Stimulated activated CD8-positive, alpha-beta memory T cell treated with anti-CD3 and anti-CD28 coated beads, Interleukin-4, amount 100 ng/mL, for 1 hour (primary cell): ENCODE results near the gene TRAFD1.
A peak's percentile ranks its signal among the peaks of the same experiment; 100 is the strongest.
"Not testable (repeated sequence)": the region's sequence is repeated elsewhere in the genome, so short reads cannot be mapped to it uniquely, and the experiment has no call there.

ENCODE experiments used
- DNase-seq, 2 donors: peaks; one replicate each; pipeline ENCODE4 v3.0.0-alpha.2; 2020; ENCODE audit warnings: low read depth in 2 of 2, low spot score in 1 of 2

The TRAFD1 gene

GRCh38 chr12:112158461-112159145 lies 33.2 kb downstream of the TRAFD1 start:
- DNase-seq: not testable (repeated sequence)

- no peak for DNase-seq
Observed at GRCh38 chr12:112159146-112159541, 33.8 kb downstream of the TRAFD1 start.

- no peak for DNase-seq
Observed at GRCh38 chr12:112160611-112161010, 35.3 kb downstream of the TRAFD1 start.

GRCh38 chr12:112161711-112162110 lies 36.4 kb downstream of the TRAFD1 start:
- DNase-seq: no peak

- DNase-seq: no peak
Observed at GRCh38 chr12:112162241-112162790, 37.0 kb downstream of the TRAFD1 start.

- DNase-seq: no peak
Observed at GRCh38 chr12:112163056-112163455, 37.7 kb downstream of the TRAFD1 start.

GRCh38 chr12:112163471-112163991 lies 38.2 kb downstream of the TRAFD1 start:
- no peak for DNase-seq

GRCh38 chr12:112164011-112164660 lies 38.8 kb downstream of the TRAFD1 start:
- no peak for DNase-seq

GRCh38 chr12:112165624-112166023 lies 40.3 kb downstream of the TRAFD1 start:
- DNase-seq: no peak

GRCh38 chr12:112166051-112167015 lies 41.0 kb downstream of the TRAFD1 start:
- DNase-seq: no peak

- DNase-seq: no peak
Observed at GRCh38 chr12:112167031-112167461, 41.7 kb downstream of the TRAFD1 start.

GRCh38 chr12:112167718-112168525 lies 42.6 kb downstream of the TRAFD1 start:
- no peak for DNase-seq

GRCh38 chr12:112168561-112168971 lies 43.2 kb downstream of the TRAFD1 start:
- no peak for DNase-seq

- no peak for DNase-seq
Observed at GRCh38 chr12:112169161-112169872, 44.0 kb downstream of the TRAFD1 start.

- DNase-seq: no peak
Observed at GRCh38 chr12:112169966-112170365, 44.6 kb downstream of the TRAFD1 start.

GRCh38 chr12:112170376-112170775 lies 45.0 kb downstream of the TRAFD1 start:
- DNase-seq: peak in 1 of 2 donors; percentile 15

- DNase-seq: no peak
Observed at GRCh38 chr12:112170971-112171596, 45.7 kb downstream of the TRAFD1 start.

GRCh38 chr12:112172556-112173324 lies 47.4 kb downstream of the TRAFD1 start:
- DNase-seq: no peak
